ENCODE results near the gene TRPV3. TPM values are rescaled to one million over a fixed set of nuclear protein-coding genes. Genes with fewer than 3 reads are reported as not detected.
"Not testable (repeated sequence)": the region's sequence is repeated elsewhere in the genome, so short reads cannot be mapped to it uniquely, and the experiment has no call there.

TRPV3 gene
- total RNA-seq = 1.3 TPM
- long read RNA-seq, partial matches to known transcripts = 1 of 2 reads
- long read RNA-seq, other reads (novel, unspliced or antisense) = 1 of 2 reads

DNA sequence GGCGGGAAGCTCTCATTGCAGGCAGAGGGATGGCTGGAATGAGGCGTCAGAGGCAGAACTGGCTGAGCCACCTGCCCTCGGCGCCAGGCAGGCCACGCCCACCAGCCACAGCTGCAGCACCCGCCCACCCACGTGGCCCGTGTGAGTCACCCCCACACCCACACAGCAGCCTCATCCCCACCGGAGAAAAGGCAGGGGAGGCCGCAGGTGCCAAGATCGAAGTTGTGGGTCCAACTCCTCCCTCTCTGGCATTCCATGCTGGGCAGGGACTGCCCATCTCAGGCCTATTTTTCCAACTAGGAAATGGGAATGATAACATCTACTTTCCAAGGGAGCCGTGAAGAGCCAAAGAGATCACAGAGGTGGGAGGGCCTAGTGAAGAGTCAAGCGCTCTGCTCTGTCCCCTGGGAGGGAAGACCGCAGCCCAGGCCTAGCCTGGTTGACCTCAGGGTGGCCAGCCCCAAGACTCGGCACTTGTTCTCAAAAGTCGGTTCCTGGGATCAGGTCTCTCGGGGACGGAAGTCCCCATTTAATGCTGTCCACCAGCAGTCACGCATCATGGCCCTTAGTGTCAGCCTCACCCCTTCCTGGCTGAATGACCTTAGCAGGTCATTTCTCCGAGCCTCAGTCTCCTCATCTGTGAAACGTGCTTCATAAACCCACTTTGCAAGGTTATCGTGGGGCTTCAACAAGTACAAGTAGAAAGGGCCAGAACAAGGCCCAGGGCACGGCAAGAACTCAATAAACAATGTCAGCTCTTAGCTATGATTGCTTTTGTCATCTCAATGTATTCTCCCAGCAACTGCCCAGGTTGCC, at the start of gene TRPV3:
TSS of gene TRPV3 (minus strand) at position 45 of the 816 bp plus-strand sequence. CDS start 2,962 bp downstream, outside the sequence.
- no peak for ATAC-seq
- intact Hi-C loops (cut with micrococcal nuclease) = no loop called here
- DNase-seq = no peak

DNA sequence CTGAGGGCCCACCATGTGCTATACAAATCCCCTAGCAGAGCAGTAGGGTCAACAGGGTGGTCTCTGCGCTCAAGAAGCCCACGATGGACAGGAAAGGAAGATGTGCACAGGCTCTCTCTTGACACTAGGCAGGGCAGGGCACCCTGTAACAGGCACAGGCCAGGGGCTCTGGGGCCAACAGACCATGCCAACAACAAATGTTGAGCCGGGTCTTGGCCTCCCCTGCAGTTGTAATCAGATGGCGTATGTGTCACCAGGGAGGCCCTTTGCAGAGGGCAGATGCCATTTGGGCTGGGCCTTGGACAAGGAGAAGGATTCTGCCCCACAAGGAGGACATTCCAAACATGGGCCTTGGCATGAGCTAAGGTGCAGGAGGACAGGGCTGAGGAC, 46.3 kb upstream of the TRPV3 start:
- no peak for ATAC-seq
- DNase-seq = no peak
- intact Hi-C loops (cut with micrococcal nuclease) = no loop called here

- no peak for DNase-seq
- intact Hi-C loops (cut with micrococcal nuclease) = no loop called here
- ATAC-seq = no peak
Measured at GRCh38 chr17:3603119-3603869, 45.7 kb upstream of the TRPV3 start.

GRCh38 chr17:3602499-3602898, 44.9 kb upstream of the TRPV3 start:
- DNase-seq (no peak), ATAC-seq (peak; percentile 21)
- intact Hi-C loops (cut with micrococcal nuclease) = no loop called here

- ATAC-seq = peak; percentile 32
- intact Hi-C loops (cut with micrococcal nuclease) = no loop called here
- DNase-seq = no peak
Measured at GRCh38 chr17:3600529-3601205, 43.1 kb upstream of the TRPV3 start.

- DNase-seq = no peak
- intact Hi-C loops (cut with micrococcal nuclease) = no loop called here
- no peak for ATAC-seq
Measured at GRCh38 chr17:3598078-3598477, 40.5 kb upstream of the TRPV3 start.

DNA sequence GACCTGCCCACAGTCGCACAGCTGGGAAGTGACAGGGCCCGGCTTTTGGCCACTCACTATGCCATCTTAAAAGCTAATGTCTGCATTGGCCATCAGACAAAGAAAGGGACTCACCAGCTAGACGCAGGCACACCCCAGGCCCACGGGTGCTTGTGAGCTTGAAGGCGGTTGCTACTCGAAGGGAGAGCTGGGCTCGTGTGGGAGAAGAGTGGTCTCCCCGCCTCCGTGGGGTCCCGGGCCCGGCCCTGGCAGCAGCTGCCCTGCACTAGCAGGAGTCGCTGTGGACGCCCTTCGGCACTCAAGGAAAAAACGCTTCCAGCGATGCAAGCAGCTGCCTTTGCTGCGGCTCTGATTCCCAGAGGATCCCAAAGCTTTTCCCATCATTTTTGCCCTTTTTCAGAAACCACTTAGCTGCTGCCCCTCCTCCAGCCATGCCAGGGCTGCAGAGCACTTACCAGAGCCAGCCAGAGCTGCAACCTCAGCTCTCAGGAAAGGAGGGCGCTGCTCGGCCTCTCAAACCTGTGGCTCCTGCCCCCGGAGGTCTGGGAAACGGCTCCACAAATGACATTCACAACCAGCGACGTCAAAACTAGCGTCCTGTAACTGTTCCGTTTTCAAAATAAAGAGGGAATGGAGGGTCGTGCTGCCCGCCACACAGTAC, 39.3 kb upstream of the TRPV3 start:
- DNase-seq (no peak), ATAC-seq (no peak)
- intact Hi-C loops (cut with micrococcal nuclease) = no loop called here

DNA sequence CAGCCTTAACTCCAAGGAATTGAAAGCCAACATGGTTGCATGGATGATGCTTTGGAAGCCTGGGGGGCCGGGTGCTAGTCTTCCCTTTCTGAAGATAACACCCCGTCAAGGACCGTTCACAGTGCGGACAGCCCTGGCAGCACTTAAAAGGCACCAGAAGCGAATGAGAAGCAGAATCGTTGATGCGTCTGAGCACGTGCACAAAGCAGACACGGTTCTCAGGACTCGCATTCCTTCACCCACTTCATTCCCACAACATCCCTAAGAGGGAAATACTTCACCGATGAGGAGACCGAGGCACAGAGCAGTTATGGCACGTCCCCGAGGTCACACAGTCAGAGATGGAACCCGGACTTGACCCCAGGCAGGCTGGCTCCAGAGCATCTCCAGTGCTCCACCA, 37.4 kb upstream of the TRPV3 start:
- intact Hi-C loops (cut with micrococcal nuclease) = no loop called here
- DNase-seq = no peak
- ATAC-seq = no peak

- intact Hi-C loops (cut with micrococcal nuclease) = no loop called here
- DNase-seq (peak; percentile 72), ATAC-seq (peak; percentile 68)
Measured at GRCh38 chr17:3594051-3594800, 36.6 kb upstream of the TRPV3 start.

- DNase-seq (no peak), ATAC-seq (no peak)
- intact Hi-C loops (cut with micrococcal nuclease) = no loop called here
Measured at GRCh38 chr17:3593384-3593783, 35.8 kb upstream of the TRPV3 start.

DNA sequence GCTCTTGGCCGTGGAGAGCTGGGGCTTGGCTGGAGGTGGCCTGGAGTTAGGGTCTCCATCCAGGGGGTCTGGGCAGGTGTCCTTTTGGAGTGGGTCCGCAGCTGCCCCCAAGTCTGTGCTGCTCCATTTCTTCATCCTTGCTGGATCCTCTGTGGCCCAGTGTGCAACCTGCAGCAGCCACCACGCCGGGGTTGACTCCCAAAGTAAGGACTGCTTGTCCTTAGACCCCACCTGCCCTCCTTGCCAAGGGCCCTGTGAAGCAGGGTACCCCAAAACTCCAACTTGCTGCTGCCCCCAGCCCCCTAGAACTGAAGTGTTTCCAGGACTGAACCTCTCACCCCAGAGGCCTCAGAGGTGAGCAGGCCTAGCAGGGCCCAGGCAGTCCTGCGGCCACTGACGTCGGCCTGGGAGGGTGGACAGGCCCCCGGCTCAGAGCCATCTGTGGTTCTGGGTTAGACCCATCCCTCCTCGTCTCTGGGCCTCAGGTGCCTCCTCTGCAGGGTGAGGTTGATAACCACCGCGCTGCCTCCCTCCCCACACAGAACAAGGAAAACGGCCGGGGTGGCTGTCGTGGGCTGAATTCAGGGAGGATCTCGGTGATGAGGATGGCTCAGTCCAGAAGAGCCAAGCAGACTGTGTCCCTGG, 34.7 kb upstream of the TRPV3 start:
- ATAC-seq = no peak
- intact Hi-C loops (cut with micrococcal nuclease) = no loop called here
- no peak for DNase-seq

- DNase-seq = no peak
- ATAC-seq = no peak
- intact Hi-C loops (cut with micrococcal nuclease) = no loop called here
Measured at GRCh38 chr17:3590768-3591167, 33.2 kb upstream of the TRPV3 start.

GRCh38 chr17:3590231-3590630, 32.6 kb upstream of the TRPV3 start:
- intact Hi-C loops (cut with micrococcal nuclease) = no loop called here
- ATAC-seq (no peak), DNase-seq (no peak)

DNA sequence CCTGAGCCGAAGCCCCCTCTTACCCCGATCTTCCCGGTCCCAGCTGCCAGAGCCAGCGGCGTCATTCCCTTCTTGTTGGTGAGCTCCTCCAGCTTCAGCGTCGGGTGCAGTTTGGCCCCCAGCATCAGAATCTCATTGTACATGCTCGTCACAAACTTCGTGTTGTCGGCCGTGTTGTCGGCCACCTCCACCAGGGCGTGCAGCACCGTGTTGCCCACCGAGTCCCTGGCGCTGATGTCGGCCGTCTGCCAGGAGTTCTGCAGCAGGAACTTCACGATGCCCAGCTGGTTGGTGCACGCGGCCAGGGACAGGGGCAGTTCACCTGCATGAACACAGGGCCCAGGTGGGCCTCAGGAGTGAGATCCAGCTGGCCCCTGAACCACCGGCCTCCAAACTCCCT, 32.2 kb upstream of the TRPV3 start:
- intact Hi-C loops (cut with micrococcal nuclease) = no loop called here
- no peak for ATAC-seq
- no peak for DNase-seq

- DNase-seq (no peak), ATAC-seq (no peak)
- intact Hi-C loops (cut with micrococcal nuclease) = no loop called here
Measured at GRCh38 chr17:3585826-3586225, 28.2 kb upstream of the TRPV3 start.

DNA sequence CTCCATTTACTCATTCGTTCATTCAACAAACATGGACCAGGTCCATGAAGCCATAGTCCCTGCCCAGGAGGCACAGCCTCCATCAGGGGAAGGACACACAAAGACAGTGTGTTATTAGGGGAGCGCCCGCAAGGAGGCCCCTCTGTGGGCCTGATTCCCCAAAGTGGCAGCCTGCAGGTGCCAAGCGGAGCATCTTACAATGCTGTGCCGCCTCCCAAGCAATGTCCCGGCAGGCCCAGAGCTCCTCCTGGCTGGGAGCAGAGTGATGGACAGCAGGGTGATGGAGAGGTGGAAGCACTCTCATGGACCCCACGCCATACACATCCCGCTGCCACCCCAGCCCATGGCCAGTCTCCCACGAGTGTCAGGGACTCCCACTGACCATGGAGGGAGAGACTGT, 25.8 kb upstream of the TRPV3 start:
- DNase-seq (no peak), ATAC-seq (no peak)
- intact Hi-C loops (cut with micrococcal nuclease) = no loop called here

GRCh38 chr17:3582915-3583314, 25.3 kb upstream of the TRPV3 start:
- intact Hi-C loops (cut with micrococcal nuclease) = no loop called here
- no peak for ATAC-seq
- DNase-seq = no peak

DNA sequence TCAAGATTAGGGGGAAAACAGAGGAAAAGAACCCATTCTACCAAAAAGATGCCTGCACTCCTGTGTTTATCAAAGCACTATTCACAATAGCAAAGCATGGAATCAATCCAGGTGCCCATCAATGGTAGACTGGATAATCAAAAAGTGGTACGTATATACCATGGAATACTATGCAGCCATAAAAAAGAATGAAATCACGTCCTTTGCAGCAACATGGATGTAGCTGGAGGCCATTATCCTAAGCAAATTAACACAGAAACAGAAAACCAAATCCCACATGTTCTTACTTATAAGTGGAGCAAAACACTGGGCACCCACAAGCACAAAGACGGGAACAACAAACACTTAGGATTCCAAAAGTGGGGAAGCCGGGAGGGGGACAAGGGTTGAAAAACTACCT, 21.1 kb upstream of the TRPV3 start:
- intact Hi-C loops (cut with micrococcal nuclease); ATAC-seq; DNase-seq: not testable (repeated sequence)

Measured in left ventricle myocardium superior (tissue), 1 donor.